HG03159 (cell line): ENCODE measurements around the gene ADCK2.
"Not testable (repeated sequence)": the region's sequence is repeated elsewhere in the genome, so short reads cannot be mapped to it uniquely, and the experiment has no call there.

Experiments used
- ATAC-seq: cut with Tn5 transposase; IDR thresholded peaks from one replicate; pipeline ENCODE4 v1.9.1; 2021; ENCODE audit warnings: mild to moderate bottlenecking, moderate library complexity; ENCODE audit not compliant: unreplicated experiment

Gene ADCK2

DNA sequence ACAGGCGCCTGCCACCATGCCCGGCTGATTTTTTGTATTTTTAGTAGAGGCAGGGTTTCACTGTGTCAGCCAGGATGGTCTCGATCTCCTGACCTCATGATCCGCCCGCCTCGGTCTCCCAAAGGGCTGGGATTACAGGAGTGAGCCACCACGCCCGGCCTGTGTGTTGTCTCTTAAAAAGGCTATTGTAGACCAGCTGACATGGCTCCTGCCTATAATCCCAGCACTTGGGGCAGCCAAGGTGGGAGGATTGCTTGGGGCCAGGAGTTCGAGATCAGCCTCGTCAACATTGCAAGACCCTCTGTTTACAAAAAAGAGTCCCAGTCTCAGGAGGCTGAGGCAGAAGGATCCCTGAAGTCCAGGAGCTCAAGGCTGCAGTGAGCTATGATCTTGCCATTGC lies 21.1 kb downstream of the ADCK2 start:
- not testable (repeated sequence) for ATAC-seq

DNA sequence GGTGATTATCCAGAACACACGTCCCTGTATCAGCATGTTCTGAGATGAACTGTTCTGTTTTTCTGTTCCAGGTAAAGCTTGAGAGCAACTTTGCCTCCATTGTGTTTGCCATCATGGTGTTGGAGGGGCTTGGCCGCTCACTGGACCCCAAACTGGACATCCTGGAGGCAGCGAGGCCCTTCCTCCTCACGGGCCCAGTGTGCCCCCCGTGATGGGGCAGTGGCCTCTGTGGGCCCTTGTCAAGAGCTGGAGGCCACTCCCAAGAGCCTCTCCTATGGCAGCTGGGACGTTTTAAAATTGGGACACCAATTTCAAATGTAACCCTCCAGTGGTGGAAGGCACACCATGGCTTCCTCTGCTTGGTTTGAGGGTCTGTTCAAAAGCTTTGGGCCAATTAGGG lies 21.8 kb downstream of the ADCK2 start:
- ATAC-seq, result no peak

DNA sequence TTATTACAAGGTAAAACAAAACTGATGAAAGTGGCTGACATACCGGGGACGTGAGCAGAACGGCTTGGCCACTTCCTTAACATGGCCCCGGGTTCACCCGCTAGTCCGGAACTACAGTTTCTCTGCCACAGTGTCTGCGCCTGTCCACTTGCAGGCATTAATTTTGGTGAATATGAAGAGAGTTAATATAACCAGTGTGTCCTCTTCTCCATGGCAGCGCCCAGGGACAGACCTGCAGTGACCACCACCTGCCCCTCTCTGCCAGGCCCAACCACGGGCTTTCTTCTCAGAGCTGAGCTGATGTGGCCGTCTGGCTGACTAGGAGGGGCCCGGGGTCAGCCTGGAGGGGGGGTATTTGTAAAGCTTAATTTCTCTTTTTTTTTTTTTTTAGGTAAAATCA lies 22.6 kb downstream of the ADCK2 start:
- ATAC-seq, result no peak

DNA sequence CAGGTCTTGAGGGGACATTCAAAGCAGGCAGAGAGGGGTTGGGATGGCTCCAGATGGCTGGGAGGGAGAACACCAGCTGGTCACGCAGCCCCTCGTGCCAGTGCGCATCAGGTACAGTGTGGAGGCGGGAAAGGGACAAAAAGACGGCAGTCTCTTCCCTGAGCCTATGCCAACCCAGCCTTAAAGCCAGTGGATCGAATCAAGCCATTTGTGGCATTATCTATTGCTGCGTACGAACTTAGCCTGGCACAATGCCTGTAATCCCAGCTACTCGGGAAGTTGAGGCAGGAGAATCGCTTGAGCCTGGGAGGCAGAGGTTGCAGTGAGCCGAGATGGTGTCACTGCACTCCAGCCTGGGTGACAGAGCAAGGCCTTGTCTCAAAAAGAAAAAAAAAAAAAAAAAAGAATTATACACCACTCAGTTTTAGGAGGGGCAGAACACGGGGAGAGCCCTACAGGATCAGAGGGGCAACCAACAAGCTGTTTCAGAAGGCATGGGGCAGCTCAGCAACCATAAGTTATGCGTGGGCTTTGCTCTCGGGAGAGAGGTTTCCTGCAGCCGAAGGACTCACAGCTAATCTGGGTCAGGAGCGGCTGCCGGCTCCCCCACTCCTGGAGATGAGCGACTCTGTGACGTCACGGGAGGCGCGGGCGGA lies 23.4 kb downstream of the ADCK2 start:
- peak; percentile 19 for ATAC-seq

DNA sequence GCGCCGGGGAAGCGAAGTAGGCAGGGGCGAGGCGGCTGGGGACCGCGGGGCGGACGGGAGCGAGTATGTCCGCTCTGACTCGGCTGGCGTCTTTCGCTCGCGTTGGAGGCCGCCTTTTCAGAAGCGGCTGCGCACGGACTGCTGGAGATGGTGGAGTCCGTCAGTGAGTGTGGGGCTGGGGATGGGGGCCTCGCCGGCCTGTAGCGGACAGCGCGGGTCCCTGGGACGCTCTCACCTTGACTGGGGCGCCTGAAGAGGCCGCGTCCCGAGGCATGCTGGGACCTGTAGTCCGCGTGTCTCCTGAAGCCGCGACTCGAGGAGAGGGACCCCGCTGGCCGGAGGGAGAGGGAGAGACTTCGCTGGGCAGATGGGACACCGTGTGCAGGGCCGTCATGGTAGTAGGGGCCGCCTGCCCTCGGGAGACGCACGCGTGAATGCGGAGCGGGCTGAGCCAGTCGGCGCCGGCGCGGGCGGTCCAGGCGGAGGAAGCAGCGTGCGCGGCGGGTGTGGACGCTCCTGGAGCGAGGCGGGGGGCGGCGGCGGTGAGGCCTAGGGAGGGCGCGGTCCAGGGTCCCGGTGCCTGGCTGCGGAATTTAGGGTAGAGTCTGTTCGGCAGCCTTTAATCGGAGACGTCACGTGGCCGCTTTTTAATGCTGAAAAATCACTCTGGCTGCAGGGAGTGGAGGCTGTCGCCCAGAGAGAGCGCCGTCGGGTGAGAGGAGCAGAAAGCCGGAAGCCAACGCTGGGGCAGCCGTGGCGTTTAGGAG lies 24.1 kb downstream of the ADCK2 start, which contains the start of gene NDUFB2:
Gene NDUFB2 (plus strand): TSS at position 29 of the 767 bp plus-strand sequence. CDS start 37 bp downstream, at position 66.
- peak; percentile 91 for ATAC-seq

DNA sequence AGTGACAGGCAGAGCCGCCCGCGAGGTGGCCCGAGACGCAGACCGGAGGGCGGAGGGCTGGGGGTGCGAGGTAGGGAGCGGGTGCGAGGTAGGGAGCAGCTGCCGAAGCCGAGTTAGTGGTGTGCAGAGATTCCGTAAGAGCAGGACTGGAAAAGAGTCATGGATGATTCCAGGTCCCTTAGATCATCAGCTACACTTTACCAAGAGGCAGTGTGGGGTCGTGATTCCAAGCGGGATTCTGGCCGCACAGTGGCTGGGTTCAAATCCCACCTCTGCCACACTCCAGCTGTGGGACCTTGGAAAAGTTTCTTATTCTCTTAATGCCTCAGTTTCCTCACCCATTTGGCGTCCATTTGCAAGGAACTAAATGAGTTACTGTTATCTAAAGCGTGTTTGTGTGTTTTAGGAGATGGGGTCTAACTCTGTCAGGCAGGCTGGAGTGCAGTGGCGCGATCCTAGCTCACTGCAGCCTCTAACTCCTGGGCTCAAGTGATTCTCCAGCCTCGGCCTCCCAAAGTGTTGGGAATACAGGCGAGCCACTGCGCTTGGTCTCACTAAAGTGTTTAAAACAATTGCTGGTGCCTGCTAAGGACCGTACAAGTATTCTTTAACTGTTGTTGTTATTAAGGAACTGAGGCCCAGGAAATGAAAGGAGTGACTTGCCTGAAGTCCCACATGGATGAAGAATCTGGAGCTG lies 24.9 kb downstream of the ADCK2 start:
- no peak for ATAC-seq

DNA sequence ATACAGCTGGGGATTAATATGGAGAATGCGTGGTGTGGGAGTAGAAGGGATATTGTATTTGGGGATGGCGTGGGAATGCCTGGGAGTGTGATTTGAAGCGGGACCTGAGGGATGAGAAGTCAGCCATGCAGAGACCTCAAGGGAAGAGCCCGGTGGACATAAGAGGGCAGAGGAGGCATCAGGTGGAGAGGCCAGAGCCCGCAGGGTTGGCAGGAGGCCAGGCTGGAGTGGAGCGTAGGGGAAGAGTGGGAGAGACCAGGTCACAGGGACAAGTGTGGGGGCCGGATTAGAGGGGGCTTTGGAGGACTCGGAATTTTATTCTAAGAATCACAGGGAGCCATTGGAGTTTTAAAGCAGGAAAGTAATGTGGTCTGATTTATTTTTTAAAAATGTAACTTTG lies 25.7 kb downstream of the ADCK2 start:
- ATAC-seq, result no peak

DNA sequence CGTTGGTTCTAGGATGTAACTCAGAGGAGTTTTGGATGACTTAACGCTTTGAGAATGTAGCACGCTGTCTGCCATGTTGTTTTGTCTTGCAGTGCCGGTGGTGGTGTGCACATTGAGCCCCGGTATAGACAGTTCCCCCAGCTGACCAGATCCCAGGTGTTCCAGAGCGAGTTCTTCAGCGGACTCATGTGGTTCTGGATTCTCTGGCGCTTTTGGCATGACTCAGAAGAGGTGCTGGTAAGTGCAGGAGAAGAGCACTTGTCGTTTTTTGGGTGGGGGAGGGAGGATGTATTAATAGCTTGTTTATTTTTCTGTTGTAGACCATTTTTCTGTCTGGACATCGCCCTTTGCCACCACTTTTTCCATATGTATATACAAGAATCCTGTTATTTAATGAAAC lies 30.0 kb downstream of the ADCK2 start:
- no peak for ATAC-seq

DNA sequence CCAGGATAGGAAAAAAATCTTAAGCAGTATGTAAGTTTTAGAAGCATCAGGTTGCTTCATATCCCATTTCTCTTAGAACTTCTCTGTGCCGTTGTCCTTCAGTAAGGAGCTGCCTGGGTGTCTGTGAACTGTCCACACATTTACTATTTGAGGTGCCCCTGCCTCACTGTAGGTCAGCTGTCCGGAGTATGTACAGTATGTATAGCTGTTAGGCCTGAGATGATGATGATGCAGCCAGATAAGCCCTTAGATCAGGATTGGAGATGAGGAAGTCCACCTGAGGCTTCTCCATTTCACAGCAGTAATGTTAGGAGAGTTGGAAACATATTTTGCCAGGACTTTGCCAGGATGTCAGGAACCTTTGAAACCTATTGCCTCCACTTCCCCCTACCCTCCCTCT lies 31.5 kb downstream of the ADCK2 start:
- no peak for ATAC-seq

DNA sequence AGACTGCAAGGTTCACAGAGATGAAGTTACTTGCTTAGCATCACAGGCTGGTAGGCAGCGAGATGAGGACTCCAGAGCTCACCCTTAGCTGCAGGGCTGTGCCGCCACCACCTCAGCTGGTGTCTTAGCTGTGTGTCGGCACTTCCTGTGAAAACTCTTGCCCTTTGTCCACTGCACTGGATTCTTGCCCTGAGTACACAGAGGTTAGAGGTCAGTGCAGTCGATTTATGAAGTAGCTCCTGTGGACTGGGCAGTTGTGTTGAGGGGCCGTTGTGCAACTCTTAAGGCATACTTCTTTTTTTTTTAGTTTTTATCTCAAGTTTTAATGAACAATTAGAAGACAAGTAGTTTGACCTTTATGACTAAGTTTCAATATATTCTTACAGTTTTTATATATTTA lies 34.4 kb downstream of the ADCK2 start:
- ATAC-seq, result no peak

DNA sequence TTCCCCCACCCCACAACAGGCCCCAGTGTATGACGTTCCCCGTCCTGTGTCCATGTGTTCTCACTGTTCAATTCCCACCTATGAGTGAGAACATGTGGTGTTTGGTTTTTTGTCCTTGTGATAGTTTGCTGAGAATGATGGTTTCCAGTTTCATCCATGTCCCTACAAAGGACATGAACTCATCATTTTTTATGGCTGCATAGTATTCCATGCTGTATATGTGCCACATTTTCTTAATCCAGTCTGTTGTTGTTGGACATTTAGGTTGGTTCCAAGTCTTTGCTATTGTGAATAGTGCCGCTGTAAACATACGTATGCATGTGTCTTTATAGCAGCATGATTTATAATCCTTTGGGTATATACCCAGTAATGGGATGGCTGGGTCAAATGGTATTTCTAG lies 36.0 kb downstream of the ADCK2 start:
- not testable (repeated sequence) for ATAC-seq

DNA sequence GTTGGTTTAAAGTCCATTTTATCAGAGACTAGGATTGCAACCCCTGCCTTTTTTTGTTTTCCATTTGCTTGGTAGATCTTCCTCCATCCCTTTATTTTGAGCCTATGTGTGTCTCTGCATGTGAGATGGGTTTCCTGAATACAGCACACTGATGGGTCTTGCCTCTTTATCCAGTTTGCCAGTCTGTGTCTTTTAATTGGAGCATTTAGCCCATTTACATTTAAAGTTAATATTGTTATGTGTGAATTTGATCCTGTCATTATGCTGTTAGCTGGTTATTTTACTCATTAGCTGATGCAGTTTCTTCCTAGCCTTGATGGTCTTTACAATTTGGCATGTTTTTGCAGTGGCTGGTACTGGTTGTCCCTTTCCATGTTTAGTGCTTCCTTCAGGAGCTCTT lies 39.6 kb downstream of the ADCK2 start:
- ATAC-seq, result not testable (repeated sequence)

DNA sequence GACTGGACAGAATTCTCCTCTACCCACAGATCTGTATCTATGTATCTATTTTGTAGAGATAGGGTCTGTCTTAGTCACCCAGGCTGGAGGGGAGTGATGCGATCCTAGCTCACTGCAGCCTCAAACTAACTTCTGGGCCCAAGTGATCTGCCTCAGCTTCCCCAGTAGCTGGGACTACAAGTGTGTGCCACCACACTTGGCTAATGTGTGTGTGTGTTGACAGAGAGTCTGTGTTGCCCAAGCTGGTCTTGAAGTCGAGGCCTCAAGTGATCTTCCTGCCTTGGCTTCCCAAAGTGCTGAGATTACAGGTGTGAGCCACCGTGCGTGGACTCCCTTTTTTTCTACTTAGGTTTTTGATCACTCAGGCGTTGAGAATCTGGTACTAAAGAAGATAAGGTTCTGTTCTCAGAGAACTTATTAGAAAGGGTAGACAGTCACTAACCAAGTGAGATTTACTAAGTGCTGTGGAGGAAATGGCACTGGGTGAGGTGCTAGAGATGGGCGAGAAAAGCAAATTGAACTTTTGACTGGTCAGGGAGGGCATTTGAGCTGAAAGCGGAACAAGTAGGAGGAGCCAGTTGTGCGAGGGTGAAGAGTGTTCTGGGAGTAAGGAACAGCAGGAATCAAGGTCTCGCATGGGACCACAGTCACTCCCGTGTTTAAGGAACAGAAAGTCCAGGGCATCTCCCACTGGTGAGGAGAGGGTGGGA lies 41.7 kb downstream of the ADCK2 start:
- ATAC-seq, result no peak

DNA sequence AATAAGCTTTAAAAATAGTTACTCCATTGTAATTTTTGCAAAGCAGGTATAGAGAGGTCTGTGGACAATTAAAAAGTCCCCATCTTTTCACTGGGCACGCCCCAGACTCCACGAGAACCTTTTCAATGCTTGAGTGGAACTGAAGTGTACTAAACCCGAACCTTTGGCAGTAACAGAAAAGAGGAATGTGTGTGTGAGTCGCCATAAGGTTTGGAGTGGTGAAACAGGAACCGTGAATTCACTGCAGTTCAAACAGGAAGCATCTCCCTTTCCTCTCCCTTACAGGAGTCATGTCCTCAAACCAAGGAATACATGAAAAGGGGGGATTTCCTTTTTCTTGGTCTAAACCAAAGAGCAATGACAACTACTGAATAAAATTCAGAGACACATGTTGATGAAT lies 47.0 kb downstream of the ADCK2 start:
- ATAC-seq, result no peak

DNA sequence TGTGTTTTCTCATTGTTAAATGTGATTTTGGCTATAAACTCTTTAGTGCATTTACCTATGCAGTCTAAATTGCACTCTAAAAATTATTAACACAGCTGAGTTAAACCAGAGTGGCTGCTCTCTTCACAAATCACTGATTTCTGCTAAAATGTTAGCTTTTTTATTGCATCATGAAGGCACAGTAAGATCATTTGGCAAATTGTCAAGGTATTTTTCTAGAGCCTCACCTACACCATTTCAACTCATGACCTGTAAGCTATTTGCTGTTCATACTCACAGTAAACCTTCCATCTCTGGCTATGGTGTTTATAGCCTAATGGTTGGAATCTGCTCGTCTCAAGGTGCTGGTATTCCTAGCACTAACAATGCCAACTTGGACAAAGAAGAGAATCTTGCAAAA lies 49.5 kb downstream of the ADCK2 start:
- ATAC-seq, result no peak

DNA sequence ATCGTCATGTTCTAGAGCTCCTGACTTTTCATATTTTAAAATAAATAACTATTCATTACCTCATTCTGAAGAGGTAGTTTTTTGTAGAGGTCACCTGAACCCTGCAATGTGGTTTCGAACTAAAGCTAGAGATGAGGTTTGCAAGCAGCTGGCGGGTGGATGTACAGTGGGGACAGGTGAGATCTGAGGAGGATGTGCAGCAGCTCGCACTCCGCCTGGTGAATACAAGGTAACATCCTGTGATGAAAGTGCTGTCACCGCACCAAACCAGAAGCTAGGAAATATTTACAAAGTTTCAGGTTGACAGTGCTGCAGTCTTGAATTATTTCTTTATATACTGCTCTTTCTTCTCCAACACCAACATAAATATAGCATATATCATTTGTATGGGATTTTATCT lies 50.3 kb downstream of the ADCK2 start:
- no peak for ATAC-seq

DNA sequence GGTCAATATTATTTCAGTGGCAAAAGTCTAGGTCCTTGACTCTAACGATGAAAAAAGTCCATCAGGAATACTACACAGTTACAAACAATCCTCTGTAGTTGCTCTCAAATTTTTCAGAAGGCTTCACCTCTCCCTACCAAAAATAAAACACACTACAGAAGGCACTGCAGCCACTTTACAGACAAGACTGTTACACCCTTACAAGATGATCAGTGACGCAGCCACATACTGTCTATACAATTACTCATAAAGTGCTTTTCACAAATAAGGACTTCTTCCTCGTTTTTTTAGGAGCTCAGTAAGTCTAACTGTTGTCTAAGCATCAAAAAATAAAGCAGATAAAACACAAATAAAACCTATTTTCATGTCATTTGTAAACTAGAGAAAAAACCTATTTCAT lies 50.8 kb downstream of the ADCK2 start:
- no peak for ATAC-seq

DNA sequence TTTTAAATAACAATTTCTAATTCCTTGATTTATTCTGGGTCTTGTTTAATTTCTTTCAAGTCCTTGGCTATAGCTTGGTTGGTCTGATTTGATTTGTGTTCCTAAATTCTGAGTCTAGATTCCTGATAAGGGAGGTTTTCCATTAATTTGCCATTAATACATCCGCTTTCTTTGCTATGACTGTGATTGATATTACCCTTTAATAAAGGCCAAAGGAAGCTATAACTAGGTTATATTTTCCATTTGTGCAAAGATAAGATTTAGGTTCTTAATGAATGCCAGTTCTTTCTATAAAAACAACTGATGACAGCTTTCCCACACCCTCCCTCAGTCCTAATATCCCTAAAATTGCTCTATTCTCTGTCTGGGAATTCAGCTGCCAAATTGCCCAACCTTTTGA lies 52.0 kb downstream of the ADCK2 start:
- ATAC-seq, result no peak

DNA sequence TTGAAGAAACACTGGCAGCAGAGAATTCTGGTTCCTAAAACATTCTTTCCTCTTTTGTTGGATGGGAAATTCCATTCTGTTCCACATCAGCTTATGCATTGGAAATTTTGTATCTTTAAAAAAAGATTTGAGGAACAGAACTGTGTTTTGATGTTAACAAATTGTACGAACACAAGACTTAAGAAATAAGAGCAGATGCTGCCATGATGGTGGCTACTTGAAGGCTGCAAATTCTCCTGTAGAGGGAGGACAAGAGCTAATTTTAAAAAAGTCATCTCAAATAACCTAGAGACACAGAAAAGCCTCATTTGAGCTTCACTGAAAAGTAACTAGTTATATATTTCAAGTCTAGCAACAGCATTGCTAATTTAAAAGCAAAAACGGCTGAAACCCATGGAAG lies 53.5 kb downstream of the ADCK2 start:
- ATAC-seq, result no peak

DNA sequence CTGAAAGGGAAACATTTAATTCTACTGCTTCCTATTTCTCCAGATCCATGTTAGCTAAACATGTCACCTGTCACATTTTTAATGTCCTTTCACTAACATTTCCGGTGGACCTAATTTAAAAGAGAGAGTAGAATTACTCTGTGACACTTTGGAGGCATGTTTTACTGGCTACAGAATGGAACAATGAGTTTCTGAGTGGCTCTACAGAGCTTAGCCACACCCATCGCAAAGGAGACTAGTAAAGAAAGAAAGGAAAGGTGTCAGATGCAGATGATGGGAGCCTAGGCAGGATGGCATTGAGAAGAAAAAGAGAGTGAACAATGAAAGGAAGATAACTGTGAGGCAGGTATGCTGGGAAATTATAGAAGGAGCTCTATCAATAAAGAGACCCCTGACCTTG lies 59.7 kb downstream of the ADCK2 start:
- no peak for ATAC-seq

DNA sequence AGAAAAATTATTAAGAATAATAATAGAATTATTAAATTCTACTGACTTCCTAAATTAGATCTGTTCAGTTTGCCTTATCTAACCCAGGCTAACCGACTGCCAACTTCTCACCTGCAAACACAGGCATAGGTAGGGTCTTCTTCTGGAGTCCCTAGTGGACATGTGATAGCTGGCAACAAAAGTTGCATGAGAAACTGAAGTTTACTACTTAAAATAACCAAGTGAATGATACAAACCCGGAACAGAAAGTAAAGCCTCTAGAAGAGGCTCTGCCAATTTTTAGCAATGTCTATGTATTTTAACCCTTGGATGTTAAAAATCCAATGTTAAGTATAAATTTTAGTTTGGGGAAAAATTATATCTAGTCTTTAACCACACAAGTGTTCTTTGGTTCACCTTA lies 61.4 kb downstream of the ADCK2 start:
- no peak for ATAC-seq
